HG03342 (cell line): ENCODE data around the gene SMYD4.
"Not testable (repeated sequence)": the region's sequence is repeated elsewhere in the genome, so short reads cannot be mapped to it uniquely, and the experiment has no call there.

Experiments used
- ATAC-seq: cut with Tn5 transposase; IDR thresholded peaks from one replicate; pipeline ENCODE4 v1.9.1; 2021; ENCODE audit warnings: mild to moderate bottlenecking, moderate library complexity; ENCODE audit not compliant: unreplicated experiment

The SMYD4 gene

DNA sequence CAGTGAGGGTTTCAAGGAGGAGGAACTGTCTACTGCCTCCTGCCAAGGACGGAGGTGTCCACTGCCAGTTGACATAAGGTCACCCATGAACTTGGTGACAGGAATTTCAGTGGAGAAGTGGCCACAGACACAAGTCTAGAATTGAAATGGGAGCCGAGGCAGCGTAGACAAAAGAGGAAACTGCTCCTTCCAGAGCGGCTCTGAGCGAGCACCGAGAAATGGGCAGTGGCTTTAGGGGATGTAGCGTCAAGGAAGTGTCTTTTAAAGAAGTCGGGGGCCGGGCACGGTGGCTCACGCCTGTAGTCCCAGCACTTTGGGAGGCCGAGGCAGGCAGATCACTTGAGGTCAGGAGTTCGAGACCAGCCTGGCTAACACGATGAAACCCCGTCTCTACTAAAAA, 70.9 kb downstream of the SMYD4 start:
- no peak for ATAC-seq

DNA sequence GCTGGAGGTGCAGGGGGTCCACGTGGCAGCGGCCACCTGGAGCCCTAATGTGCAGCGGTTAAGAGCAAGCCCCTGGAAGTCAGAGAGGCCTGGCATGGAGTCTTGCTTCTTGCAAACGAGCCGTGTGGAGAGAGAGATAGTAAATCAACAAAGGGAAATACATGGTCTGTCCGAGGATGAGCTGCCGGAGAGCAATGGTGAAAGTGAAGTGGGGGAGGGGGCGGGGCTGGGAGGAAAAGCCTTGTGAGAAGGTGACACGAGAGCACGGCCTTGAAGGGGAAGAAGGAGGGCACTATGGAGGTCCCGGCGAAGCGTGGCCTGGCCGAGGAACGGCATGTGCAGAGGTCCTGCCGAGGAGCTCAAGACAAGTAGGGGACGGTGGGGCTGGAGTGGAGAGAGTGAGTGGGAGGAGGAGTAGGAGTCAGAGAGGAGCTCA, 73.9 kb downstream of the SMYD4 start:
- ATAC-seq: no peak

- ATAC-seq: no peak
These were observed 74.4 kb downstream of the SMYD4 start for GRCh38 chr17:1755252-1755826.

- ATAC-seq: no peak
These were observed 75.1 kb downstream of the SMYD4 start for GRCh38 chr17:1754430-1755112.

GRCh38 chr17:1753767-1754429, 75.8 kb downstream of the SMYD4 start:
- ATAC-seq: no peak

GRCh38 chr17:1752425-1753262, 77.1 kb downstream of the SMYD4 start:
- no peak for ATAC-seq

- ATAC-seq: no peak
These were observed 79.1 kb downstream of the SMYD4 start for GRCh38 chr17:1750628-1751027.

GRCh38 chr17:1746975-1747543, 82.6 kb downstream of the SMYD4 start:
- ATAC-seq: no peak

GRCh38 chr17:1745513-1746020, 84.1 kb downstream of the SMYD4 start:
- no peak for ATAC-seq

DNA sequence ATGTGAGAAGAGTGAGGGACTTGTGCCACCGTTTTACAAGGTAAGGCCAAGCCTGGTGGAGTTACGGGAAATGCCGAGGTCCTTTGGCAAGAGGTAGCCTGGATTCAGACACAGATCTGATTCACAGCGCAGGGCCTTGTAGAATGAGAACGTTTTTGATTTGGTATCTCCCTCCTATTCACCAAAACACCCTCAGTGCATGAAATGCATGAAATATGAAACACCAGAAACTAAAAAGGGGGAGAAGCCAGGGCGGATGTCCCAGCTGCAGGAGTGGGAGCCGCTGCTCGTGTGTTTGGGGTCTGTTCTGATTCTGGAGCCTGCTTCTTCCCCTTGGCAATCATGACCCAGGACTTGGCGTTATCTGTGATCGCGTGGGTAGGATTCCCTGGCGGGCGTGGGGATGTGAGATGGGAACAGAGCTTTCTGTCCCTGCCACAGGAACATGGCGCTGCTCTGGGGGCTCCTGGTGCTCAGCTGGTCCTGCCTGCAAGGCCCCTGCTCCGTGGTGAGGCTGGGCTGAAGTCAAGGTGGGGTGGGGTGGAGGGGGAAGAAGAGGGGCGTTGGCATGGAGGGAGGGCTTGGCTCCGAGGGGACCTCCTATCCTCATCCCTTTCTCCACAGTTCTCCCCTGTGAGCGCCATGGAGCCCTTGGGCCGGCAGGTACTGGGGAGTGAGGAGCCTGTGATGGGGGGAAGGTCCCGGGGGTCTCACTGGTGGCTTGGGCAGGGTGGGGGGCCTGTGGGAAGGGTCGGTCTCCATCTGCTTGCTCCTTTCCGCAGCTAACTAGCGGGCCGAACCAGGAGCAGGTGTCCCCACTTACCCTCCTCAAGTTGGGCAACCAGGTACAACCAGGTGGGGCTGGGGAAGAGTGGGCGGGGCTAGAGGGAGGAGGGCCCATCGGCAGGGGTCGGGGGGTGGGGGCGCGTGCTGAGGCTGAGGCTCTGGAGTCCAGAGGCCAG, 84.9 kb downstream of the SMYD4 start:
- no peak for ATAC-seq

DNA sequence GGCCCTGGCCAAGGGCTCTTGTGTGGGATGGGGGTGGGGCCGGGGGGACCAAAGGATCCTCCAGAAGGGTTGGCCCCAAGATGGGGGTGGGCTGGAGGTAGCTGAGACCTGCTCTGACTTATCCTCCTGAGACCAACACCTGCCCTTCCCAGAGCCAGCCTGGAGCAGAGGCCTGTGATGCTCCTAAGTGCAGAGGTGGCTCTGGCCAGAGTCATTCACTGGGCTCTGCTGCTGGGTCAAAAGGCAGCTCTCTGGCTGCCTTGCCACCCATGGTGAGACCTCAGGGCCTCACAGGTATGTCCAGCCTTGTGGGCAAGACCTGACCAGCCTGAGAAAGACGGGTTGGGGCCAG, 86.6 kb downstream of the SMYD4 start:
- no peak for ATAC-seq

GRCh38 chr17:1742371-1743087, 87.2 kb downstream of the SMYD4 start, which contains the start of gene SERPINF2:
Gene SERPINF2, plus strand, starts transcription at chr17:1742871. Its CDS starts 2,125 bp downstream, at chr17:1744996.
- no peak for ATAC-seq

DNA sequence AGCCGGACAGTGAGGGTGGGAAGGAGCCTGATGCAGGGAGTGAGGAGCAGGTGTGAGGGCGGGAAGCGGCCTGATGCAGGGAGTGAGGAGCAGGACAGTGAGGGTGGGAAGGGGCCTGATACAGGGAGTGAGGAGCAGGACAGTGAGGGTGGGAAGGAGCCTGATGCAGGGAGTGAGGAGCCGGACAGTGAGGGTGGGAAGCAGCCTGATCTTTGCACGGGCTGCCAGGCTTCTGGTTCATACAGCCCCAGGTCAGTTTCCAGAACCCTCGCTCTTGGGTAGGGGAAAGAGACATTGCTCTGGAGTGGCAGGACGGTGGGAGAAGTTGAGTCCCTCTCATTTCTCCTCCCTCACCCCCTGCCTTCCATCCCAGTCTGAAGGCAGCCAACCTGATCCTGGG, 87.8 kb downstream of the SMYD4 start:
- not testable (repeated sequence) for ATAC-seq

- no peak for ATAC-seq
These were observed 92.0 kb downstream of the SMYD4 start for GRCh38 chr17:1737531-1738291.

DNA sequence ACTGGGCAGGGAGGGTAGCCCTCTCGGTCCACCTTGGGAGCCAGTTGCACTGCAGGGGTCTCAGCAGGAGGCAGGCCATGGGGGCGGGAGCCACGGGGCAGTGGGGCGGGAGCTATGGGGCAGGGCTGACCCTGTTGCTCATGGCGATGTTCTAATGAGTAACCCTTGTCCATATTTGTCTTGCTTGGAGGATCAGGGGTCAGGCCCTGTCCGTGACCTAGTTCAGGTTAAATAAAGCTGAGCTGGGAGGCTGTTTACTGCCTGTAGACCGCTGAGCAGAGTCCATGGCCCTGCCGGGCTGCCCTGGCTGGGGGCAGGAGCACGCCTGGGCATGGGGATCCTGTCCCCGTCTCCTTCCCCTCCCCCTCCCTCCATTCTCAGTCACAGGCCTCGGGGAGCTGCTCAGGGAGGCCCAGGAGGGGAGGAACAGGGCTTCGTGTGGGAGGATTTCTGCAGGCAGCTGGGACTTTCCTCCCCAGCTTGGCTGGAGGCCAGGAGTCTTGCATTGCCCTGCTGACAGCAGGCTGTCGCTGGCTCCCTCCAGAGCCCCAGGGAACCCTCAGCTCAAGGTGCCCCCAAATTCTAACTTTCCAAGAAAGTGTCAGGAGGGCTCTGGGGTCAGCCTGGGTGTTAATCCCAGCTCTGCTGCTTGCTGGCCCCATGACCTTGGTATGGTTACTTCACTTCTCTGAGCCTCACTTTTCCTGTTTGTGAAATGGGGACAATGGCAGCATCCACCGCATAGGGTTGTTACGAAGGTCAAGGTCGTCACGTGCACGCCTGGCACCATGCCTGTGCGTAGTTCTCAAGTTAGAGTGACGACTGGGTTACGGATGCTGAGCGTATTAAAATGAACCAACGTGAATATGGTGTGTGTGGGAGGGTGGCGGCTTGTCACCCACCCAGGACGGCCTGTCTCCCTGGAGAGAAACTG, 93.1 kb downstream of the SMYD4 start:
- no peak for ATAC-seq

- ATAC-seq: no peak
These were observed 93.8 kb downstream of the SMYD4 start for GRCh38 chr17:1735834-1736347.

DNA sequence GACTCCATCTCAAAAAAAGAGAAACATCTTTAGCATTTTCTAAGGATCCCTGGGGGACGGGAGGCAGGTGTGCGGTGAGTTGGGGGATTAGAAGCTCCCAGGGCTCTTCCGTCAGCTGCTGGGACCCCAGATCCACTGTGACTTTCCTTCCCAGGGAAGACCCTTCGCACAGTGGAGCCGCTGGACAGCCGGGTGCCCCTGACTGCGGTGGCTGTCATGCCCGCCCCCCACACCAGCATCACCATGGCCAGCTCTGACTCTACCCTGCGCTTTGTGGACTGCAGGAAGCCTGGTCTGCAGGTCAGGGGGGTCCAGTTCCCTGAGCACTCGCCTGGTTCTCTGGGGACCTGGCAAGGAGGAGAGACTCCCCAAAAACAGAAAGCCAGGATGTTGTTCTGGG, 94.3 kb downstream of the SMYD4 start:
- ATAC-seq: no peak
